CD4-positive, alpha-beta T cell treated with Interleukin-2 at 100 ng/mL for 4 hours (primary cell): ENCODE measurements around the gene SCYGR6.
"Not testable (repeated sequence)": the region's sequence is repeated elsewhere in the genome, so short reads cannot be mapped to it uniquely, and the experiment has no call there.

ENCODE experiments used
- DNase-seq: peaks from one replicate; pipeline ENCODE4 v3.0.0-alpha.2; 2020; ENCODE audit warnings: low spot score

SCYGR6 gene

GRCh38 chr2:227724394-227725039 lies at the start of gene SCYGR6:
SCYGR6 (minus strand) TSS chr2:227724757; CDS start chr2:227724757, 0 bp downstream.
- no peak for DNase-seq

- peak; percentile 23 for DNase-seq
These were observed 49.6 kb upstream of the SCYGR6 start for GRCh38 chr2:227774011-227774624.

DNA sequence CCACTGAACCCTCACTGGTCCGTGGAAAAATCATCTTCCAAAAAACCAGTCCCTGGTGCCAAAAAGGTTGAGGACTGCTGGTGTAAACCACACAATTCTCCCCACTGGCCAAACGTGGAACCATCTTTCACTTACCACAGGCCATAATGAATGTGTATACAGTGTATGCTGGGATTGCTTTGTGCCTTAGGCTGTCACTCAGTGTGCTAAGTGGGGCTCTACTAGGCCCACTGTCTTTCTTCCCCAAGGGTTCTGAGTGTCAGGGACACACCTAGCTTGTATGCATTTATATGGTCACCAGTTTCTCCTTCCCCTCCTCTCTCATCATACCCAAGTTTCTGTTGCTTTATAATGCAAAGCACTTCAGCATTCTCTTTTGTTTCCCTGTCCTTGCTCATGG lies 48.4 kb upstream of the SCYGR6 start:
- no peak for DNase-seq

GRCh38 chr2:227772197-227772661 lies 47.7 kb upstream of the SCYGR6 start:
- no peak for DNase-seq

DNA sequence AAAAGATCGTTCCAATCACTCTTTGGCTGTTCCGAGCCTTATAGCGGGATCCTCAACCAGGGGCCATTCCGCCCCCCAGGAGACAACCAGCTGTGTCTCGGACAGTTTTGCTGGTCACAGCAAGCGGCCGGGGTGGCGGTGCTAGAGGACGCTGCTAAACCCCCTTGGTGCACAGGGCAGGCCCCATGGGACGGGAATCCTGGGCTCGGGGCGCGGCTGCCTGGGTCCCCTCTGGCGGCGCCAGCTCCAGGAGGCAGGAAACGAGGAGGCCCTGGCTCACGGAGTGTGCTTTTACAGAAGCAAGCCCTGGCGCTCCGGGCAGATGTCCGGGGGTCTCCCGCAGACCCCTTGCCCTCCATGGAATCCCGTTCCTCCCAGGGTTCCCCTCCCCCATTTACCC lies 43.3 kb upstream of the SCYGR6 start:
- no peak for DNase-seq

DNA sequence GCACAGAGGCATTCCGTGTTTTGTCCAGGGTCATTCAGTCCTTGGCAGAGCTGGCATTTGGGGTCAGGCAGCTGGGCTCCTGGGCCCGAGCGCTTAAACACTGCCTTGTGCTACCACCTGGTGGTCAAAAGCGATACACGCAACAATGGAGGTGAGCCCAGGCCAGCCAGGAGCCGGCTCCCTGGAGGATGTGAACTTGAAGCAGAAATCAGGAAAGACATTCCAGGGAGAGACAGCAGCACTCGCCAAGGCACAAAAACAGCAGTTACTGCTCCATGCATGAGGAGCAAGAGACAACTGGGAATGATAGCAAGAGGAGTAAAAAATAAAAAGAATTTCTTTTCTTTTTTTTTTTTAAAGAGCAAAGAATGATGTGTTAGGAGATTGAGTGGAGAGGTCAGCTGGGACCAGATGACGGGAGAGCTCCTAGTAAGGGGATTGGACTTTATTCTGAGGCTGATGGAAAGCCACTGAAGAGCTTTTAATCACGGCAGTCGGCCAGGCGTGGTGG lies 41.9 kb upstream of the SCYGR6 start:
- peak; percentile 60 for DNase-seq

DNA sequence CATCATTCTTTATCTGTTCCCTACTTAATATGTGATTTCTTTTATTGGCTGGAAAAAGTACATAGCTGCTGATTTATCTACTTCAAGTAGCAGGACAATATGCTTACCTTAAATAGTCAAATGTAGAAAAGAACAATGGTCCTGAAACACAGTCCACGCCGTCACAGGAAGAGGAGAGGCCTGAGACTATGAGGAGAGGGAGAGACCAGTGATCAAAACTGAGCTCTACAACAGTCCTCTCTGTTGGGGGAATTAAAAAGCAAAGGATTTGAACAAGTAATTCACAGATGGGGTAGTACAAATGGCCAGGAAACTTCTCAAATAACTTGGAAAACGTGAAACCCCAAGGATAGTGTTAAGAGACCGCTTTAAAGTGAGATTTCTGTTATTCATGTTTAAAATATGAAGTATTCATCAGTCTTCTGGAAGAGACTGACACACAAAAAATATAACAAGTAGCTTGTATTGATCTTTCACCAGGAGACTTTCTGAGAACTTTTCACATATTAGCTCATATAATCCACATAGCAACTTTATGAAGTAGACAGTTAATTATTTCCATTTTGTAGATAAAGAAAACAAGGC lies 41.3 kb upstream of the SCYGR6 start:
- no peak for DNase-seq

DNA sequence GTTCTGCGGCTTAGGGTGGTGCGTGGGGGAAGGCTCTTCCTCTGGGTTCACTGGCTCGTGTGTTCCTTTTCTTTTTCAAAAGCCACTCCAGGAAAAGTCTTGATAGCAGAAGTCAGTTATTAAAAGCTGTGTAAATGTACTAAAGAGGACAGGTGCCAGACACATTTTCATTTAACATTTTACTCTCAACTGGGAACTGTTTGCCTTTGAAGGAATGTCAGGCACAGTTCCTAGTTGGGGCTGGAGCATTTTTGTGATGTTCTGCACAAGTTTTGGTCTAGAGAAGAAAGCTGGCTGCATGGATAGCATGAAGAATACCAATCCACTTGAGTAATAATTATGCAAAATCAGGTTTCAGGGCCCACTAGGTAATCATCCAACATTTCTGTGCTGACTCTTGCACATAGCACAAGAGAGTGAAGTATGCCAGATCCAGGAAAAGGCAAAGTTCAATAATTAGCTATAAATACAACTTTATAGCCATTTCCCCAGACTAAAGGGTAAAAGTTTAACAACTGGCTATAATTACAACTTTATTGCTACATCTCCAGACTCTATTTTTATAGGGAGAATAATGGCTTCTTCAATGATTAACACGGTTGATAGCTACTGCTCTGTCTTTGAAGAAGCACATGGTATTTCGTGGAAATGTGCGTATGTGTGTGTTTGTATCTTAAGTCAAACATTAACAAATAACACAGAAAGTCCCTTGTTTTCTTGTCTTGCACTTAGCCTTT lies 37.4 kb upstream of the SCYGR6 start:
- no peak for DNase-seq

DNA sequence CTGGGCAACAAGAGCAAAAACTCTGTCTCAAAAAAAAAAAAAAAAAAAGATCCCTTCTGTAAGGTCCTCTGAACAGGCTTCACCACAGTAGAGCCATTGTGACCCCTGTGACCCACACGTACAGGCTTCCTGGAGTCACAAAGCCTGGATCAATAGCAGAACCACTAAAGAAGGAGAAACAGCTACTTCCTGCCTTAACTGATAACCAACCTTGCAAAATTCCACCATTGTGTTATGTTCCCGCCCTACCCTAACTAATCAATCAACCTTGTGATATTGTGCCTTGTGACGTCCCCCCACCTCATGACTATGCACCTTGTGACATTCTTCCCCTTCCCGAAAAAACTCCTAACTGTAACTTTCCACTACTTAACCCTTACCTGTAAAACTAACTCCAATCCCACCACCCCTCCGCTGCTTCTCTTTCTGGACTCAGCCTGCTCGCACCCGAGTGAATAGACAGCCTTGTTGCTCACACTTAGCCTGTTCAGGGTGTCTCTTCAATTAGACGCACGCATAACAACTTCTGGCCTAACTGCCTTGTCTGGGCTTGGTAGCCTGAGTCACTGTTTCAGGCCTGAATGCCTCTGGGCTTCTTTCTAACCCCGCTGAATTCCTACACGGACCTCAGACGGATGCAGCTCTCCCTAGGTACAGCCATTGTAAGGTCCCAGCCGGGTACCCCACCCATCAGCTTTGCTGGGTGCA lies 35.0 kb upstream of the SCYGR6 start:
- DNase-seq: no peak

GRCh38 chr2:227756261-227756660 lies 31.7 kb upstream of the SCYGR6 start:
- DNase-seq: not testable (repeated sequence)

GRCh38 chr2:227748079-227748478 lies 23.5 kb upstream of the SCYGR6 start:
- no peak for DNase-seq

- no peak for DNase-seq
These were observed 21.0 kb upstream of the SCYGR6 start, which contains the start of gene SCYGR8 for GRCh38 chr2:227745594-227745993. SCYGR8 (plus strand) TSS chr2:227745894; CDS start chr2:227745894, 0 bp downstream.

DNA sequence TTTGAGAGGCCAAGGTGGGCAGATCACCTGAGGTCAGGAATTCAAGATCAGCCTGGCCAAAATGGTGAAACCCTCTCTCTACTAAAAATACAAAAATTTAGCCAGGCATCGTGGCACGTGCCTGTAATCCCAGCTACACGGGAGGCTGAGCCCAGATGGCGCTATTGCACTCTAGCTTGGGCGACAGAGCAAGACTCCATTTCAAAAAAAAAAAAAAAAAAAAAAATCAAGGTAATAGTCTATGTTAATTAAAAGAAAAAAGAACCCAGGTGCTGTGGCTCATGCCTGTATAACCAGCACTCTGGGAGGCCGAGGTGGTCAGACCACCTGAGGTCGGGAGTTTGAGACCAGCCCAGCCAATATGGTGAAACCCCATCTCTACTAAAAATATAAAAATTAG lies 16.1 kb upstream of the SCYGR6 start:
- not testable (repeated sequence) for DNase-seq

- no peak for DNase-seq
These were observed 14.8 kb upstream of the SCYGR6 start for GRCh38 chr2:227739351-227739750.

DNA sequence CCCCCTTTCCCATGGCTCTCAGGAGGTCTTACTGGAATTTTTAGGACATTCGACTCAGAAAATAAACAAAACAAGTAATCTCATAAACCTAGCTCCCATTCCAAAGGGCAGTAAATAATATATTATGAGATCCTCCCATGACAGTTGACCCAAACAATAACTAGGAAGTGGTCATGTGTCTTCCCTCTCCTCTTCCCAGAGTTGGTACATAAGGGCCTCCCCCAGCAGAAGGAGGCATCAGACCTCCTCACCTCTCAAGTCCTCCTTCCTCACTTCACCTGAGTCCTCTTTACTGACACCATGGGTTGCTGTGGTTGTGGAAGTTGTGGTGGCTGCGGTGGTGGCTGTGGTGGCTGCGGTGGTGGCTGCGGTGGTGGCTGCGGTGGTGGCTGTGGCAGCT lies 3.5 kb upstream of the SCYGR6 start, which contains the start of gene SCYGR7:
Gene SCYGR7 (plus strand): TSS at position 301 of the 400 bp plus-strand sequence. CDS start 0 bp downstream, at position 301.
- DNase-seq: no peak

GRCh38 chr2:227722821-227723220 lies 1.7 kb downstream of the SCYGR6 start:
- DNase-seq: not testable (repeated sequence)

- no peak for DNase-seq
These were observed 3.9 kb downstream of the SCYGR6 start for GRCh38 chr2:227720680-227721079.

DNA sequence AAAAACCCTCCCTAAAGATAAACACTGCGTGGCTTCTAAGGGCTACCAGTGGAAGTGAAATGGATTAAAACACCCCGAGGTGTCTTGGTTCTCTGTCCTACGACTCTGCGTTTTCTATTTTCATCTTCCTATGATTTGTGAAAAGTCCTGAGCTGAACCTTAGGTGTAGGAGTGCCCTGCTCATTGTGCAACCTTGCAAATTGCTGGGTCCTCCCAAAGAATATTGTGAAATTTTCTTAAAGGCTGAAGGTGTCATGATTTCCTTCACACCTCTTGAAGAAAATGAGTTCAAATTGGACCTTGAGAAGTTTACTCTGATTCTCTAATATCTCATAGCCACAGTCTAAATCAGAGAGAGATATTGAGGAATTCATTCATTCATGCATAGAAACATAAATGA lies 4.9 kb downstream of the SCYGR6 start:
- no peak for DNase-seq

- no peak for DNase-seq
These were observed 6.6 kb downstream of the SCYGR6 start, which contains the start of gene SLC19A3 for GRCh38 chr2:227717687-227718567. SLC19A3 (minus strand) TSS chr2:227718028; CDS start chr2:227702318, 15,710 bp downstream.

DNA sequence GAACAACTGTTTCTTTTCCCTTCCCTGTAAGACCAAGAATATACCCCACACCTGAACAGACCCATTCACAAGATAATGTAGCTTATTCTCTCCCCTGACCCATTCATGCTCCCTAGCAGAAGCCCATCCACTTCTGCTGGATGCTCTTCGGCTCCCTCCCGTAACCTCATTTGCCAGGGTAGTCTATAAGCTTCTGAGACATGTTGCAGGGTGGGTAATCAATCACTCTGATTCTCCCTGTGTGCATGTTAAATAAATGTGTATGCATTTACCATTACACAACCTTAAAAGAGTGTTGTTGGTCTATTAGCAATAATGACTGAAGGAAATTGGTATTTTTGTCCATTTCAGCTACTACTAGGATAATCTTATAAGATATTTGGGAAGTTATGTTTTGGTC lies 8.1 kb downstream of the SCYGR6 start:
- DNase-seq: no peak
